HS-5 (cell line): ENCODE results near the gene HTR4.

ENCODE experiments used
- DNase-seq: peaks from one replicate; pipeline ENCODE4 v3.0.0-alpha.2; 2012; ENCODE audit warnings: low read depth

Gene HTR4

GRCh38 chr5:148607406-148607805 lies 46.9 kb downstream of the HTR4 start:
- no peak for DNase-seq

GRCh38 chr5:148606296-148606695 lies 48.0 kb downstream of the HTR4 start:
- DNase-seq: no peak

GRCh38 chr5:148599187-148599586 lies 55.1 kb downstream of the HTR4 start:
- no peak for DNase-seq

- DNase-seq: no peak
Observed at GRCh38 chr5:148595697-148596096, 58.6 kb downstream of the HTR4 start.

GRCh38 chr5:148586796-148587195 lies 67.5 kb downstream of the HTR4 start:
- DNase-seq: no peak

- no peak for DNase-seq
Observed at GRCh38 chr5:148585988-148586387, 68.3 kb downstream of the HTR4 start.

- no peak for DNase-seq
Observed at GRCh38 chr5:148584103-148584502, 70.2 kb downstream of the HTR4 start.

- DNase-seq: no peak
Observed at GRCh38 chr5:148583421-148583965, 70.8 kb downstream of the HTR4 start.

GRCh38 chr5:148574167-148574566 lies 80.2 kb downstream of the HTR4 start:
- DNase-seq: no peak

GRCh38 chr5:148573374-148573773 lies 81.0 kb downstream of the HTR4 start:
- no peak for DNase-seq

GRCh38 chr5:148569948-148570347 lies 84.4 kb downstream of the HTR4 start:
- no peak for DNase-seq

GRCh38 chr5:148565148-148565547 lies 89.2 kb downstream of the HTR4 start:
- no peak for DNase-seq

- no peak for DNase-seq
Observed at GRCh38 chr5:148563021-148563420, 91.3 kb downstream of the HTR4 start.

GRCh38 chr5:148561801-148562311 lies 92.5 kb downstream of the HTR4 start:
- DNase-seq: no peak

- no peak for DNase-seq
Observed at GRCh38 chr5:148559461-148559860, 94.9 kb downstream of the HTR4 start.

- no peak for DNase-seq
Observed at GRCh38 chr5:148558892-148559291, 95.4 kb downstream of the HTR4 start.

- DNase-seq: no peak
Observed at GRCh38 chr5:148556835-148557234, 97.5 kb downstream of the HTR4 start.

GRCh38 chr5:148554621-148555020 lies 99.7 kb downstream of the HTR4 start:
- no peak for DNase-seq

GRCh38 chr5:148543727-148544126 lies 110.6 kb downstream of the HTR4 start:
- no peak for DNase-seq

- peak; percentile 74 for DNase-seq
Observed at GRCh38 chr5:148542812-148543211, 111.5 kb downstream of the HTR4 start.

- DNase-seq: no peak
Observed at GRCh38 chr5:148541054-148541835, 113.1 kb downstream of the HTR4 start.

GRCh38 chr5:148540647-148541046 lies 113.7 kb downstream of the HTR4 start:
- DNase-seq: no peak

GRCh38 chr5:148539851-148540250 lies 114.5 kb downstream of the HTR4 start:
- DNase-seq: no peak

GRCh38 chr5:148535190-148535589 lies 119.1 kb downstream of the HTR4 start:
- DNase-seq: no peak
